CD14-positive monocyte (primary cell): ENCODE data around the gene ITPR1. TPM values are rescaled to one million over a fixed set of nuclear protein-coding genes. Genes with fewer than 3 reads are reported as not detected.
"Not testable (repeated sequence)": the region's sequence is repeated elsewhere in the genome, so short reads cannot be mapped to it uniquely, and the experiment has no call there.

Experiments
- DNase-seq, 3 donors: peaks; one replicate each; pipeline ENCODE4 v3.0.0-alpha.2; 2011 to 2022
- H2AFZ ChIP-seq: 2 replicates; pipeline ENCODE4 v1.6.0; 2012; ENCODE audit warnings: mild to moderate bottlenecking, low read depth, low read length, inconsistent platforms; ENCODE audit not compliant: insufficient read depth, poor library complexity, severe bottlenecking
- H3K27ac ChIP-seq, 2 donors: 1 replicate in 1 of 2; 2 replicates in 1 of 2; pipeline ENCODE4 v1.5.1; 2012 to 2013; ENCODE audit warnings: low read length in 2 of 2, control low read depth in 1 of 2, inconsistent platforms in 1 of 2, low read depth in 1 of 2, mild to moderate bottlenecking in 1 of 2
- H3K27me3 ChIP-seq, 2 donors: one replicate each; pipeline versions ENCODE4 v1.6.0 to v1.6.1; 2011 to 2013; ENCODE audit warnings: low read length in 2 of 2; ENCODE audit not compliant: control insufficient read depth in 2 of 2, insufficient read depth in 2 of 2
- H3K36me3 ChIP-seq, 2 donors: replicated peaks in 1 of 2; 1 replicate in 1 of 2; 2 replicates in 1 of 2; pipeline versions ENCODE4 v1.5.1 to v1.6.1; 2012 to 2013; ENCODE audit warnings: low read length in 2 of 2, control low read depth in 1 of 2, inconsistent platforms in 1 of 2, mild to moderate bottlenecking in 1 of 2; ENCODE audit not compliant: insufficient read depth in 2 of 2, control insufficient read depth in 1 of 2
- H3K4me1 ChIP-seq, 2 donors: 1 replicate in 1 of 2; 2 replicates in 1 of 2; pipeline versions ENCODE4 v1.5.1 to v1.6.1; 2012 to 2013; ENCODE audit warnings: low read length in 2 of 2, control low read depth in 1 of 2, inconsistent platforms in 1 of 2, mild to moderate bottlenecking in 1 of 2, moderate library complexity in 1 of 2; ENCODE audit not compliant: insufficient read depth in 2 of 2, control insufficient read depth in 1 of 2
- H3K4me2 ChIP-seq: replicated peaks from 2 replicates; pipeline ENCODE3; 2012; ENCODE audit warnings: low read length, moderate library complexity, mild to moderate bottlenecking; ENCODE audit not compliant: poor library complexity, severe bottlenecking; ENCODE audit errors: extremely low read depth
- H3K4me3 ChIP-seq, 3 experiments: fragments of 200-600 bp in 1 of 3; sonication (generic) in 1 of 3; replicated peaks in 1 of 3; 1 replicate in 2 of 3; 2 replicates in 1 of 3; pipeline ENCODE4 v1.5.1; 2011 to 2013; ENCODE audit warnings: low read length in 3 of 3, mild to moderate bottlenecking in 3 of 3, control low read depth in 2 of 3, low read depth in 2 of 3, inconsistent platforms in 1 of 3, moderate library complexity in 1 of 3
- H3K79me2 ChIP-seq: 2 replicates; pipeline ENCODE4 v1.6.0; 2012; ENCODE audit warnings: mild to moderate bottlenecking, control low read depth, inconsistent platforms, low read length, moderate library complexity; ENCODE audit not compliant: insufficient read depth
- H3K9ac ChIP-seq: 2 replicates; pipeline ENCODE4 v1.6.0; 2017; ENCODE audit warnings: low read length, mild to moderate bottlenecking; ENCODE audit not compliant: insufficient read depth, poor library complexity, severe bottlenecking
- H3K9me3 ChIP-seq, 2 donors: replicated peaks in 1 of 2; 1 replicate in 1 of 2; 2 replicates in 1 of 2; pipeline versions ENCODE4 v1.5.1 to v1.6.1; 2012 to 2013; ENCODE audit warnings: low read length in 2 of 2, control low read depth in 1 of 2; ENCODE audit not compliant: control insufficient read depth in 1 of 2, insufficient read depth in 1 of 2
- H4K20me1 ChIP-seq: 2 replicates; pipeline ENCODE4 v1.6.0; 2012; ENCODE audit warnings: mild to moderate bottlenecking, low read length, control low read depth, moderate library complexity; ENCODE audit not compliant: insufficient read depth
- H3K27ac Mint-ChIP-seq, 7 donors: one replicate each; pipeline ENCODE4 v1.8.0; 2020; ENCODE audit warnings: mild to moderate bottlenecking in 7 of 7, mixed read lengths in 7 of 7, moderate library complexity in 6 of 7, inconsistent platforms in 2 of 7
- H3K27me3 Mint-ChIP-seq, 3 donors: one replicate each; pipeline ENCODE4 v1.8.0; 2021 to 2022; ENCODE audit warnings: low read depth in 3 of 3, mild to moderate bottlenecking in 3 of 3, mixed read lengths in 3 of 3, moderate library complexity in 3 of 3, inconsistent platforms in 1 of 3
- H3K36me3 Mint-ChIP-seq, 2 donors: one replicate each; pipeline ENCODE4 v1.8.0; 2020; ENCODE audit warnings: mixed read lengths in 2 of 2, inconsistent platforms in 1 of 2, mild to moderate bottlenecking in 1 of 2
- H3K4me1 Mint-ChIP-seq: one replicate; pipeline ENCODE4 v1.8.0; 2020; ENCODE audit warnings: mild to moderate bottlenecking, mixed read lengths
- H3K4me3 Mint-ChIP-seq, 2 donors: one replicate each; pipeline ENCODE4 v1.8.0; 2020; ENCODE audit warnings: mild to moderate bottlenecking in 2 of 2, mixed read lengths in 2 of 2, moderate library complexity in 1 of 2
- H3K9me3 Mint-ChIP-seq, 7 donors: one replicate each; pipeline ENCODE4 v1.8.0; 2020 to 2022; ENCODE audit warnings: mixed read lengths in 7 of 7, mild to moderate bottlenecking in 6 of 7, moderate library complexity in 6 of 7, inconsistent platforms in 2 of 7
- CTCF ChIP-seq: fragments of 200-600 bp; IDR thresholded peaks from one replicate; pipeline ENCODE4 v1.8.0; 2022; ENCODE audit warnings: antibody characterized with exemption, mild to moderate bottlenecking
- WGBS: methylation state at CpG from one replicate; pipeline ENCODE4 v1.1.5; 2013; ENCODE audit warnings: missing lambda C conversion rate; ENCODE audit not compliant: insufficient coverage; 5-methylcytosine and 5-hydroxymethylcytosine counted together
- intact Hi-C, 2 donors: fragments of 100-400 bp; cut with micrococcal nuclease; formaldehyde crosslinking; loops; one replicate each; pipeline versions ENCODE4 v1.15.0 to v1.15.1; 2023
- polyA plus RNA-seq, 3 donors: library from polyadenylated mRNA; depleted of rRNA in 1 of 3; unstranded in 2 of 3; stranded (reverse) in 1 of 3; fragments of 300-500 nt in 2 of 3; fragments of >200 nt in 1 of 3; fragmentation: Illumina TruSeq in 2 of 3; gene quantifications; 1 replicate in 2 of 3; 2 replicates in 1 of 3; pipeline ENCODE4 v1.2.3, GENCODE V29; 2012 to 2021

Gene ITPR1
- polyA plus RNA-seq, 3 donors: 3.2 to 21.1 (median 7.1) TPM

- no peak overlapping the region for H3K4me2 ChIP-seq
- DNase-seq: no peak
- H3K4me3 ChIP-seq: no peak overlapping the region
- peaks cover 16 to 42% of the 10 kb centered on the region in 2 donors for H3K36me3 ChIP-seq
- Mint-ChIP-seq H3K36me3 (peaks cover 60 to 69% of the 10 kb centered on the region in 2 donors), H3K27ac (peak overlapping the region in 5 of 7 donors; percentile 32 to 87 (median 78)), H3K27me3 (peaks cover 0 to 4% (median 0%) of the 10 kb centered on the region in 3 donors), H3K4me3 (no peak overlapping the region), H3K9me3 (peaks cover 0 to 11% (median 3%) of the 10 kb centered on the region in 7 donors), H3K4me1 (peaks cover 40% of the 10 kb centered on the region)
- no peaks in the 10 kb centered on the region for H3K79me2 ChIP-seq
- H3K9me3 ChIP-seq: peaks cover 0 to 4% of the 10 kb centered on the region in 2 donors
- no peaks in the 10 kb centered on the region for H3K27me3 ChIP-seq
- WGBS: no CpG with 5 or more reads among the region's 12 CpGs
- no peak for TF ChIP-seq CTCF
- peak overlapping the region in 1 of 2 donors; percentile 11 for H3K27ac ChIP-seq
- peak overlapping the region; percentile 14 for H2AFZ ChIP-seq
- no peaks in the 10 kb centered on the region for H4K20me1 ChIP-seq
- intact Hi-C loops: loop anchor here in 1 of 2 donors (5.0 to 10.0 kb wide), 2 partner anchors 52 to 215 kb away; partner anchors contain the start of gene BHLHE40
- peaks cover 22 to 25% of the 10 kb centered on the region in 2 donors for H3K4me1 ChIP-seq
- no peak overlapping the region for H3K9ac ChIP-seq
These were observed 266.7 kb downstream of the ITPR1 start for GRCh38 chr3:4759689-4760312.

GRCh38 chr3:4761759-4762158, 268.6 kb downstream of the ITPR1 start:
- peaks cover 0 to 4% (median 0%) of the 10 kb centered on the region in 3 donors for H3K27me3 Mint-ChIP-seq
- no peak overlapping the region for H3K4me2 ChIP-seq
- H3K4me3 Mint-ChIP-seq: no peak overlapping the region
- peak overlapping the region in 1 of 7 donors; percentile 3 for H3K27ac Mint-ChIP-seq
- H3K9me3 ChIP-seq: peaks cover 0 to 11% of the 10 kb centered on the region in 2 donors
- H3K4me1 ChIP-seq: peaks cover 17 to 20% of the 10 kb centered on the region in 2 donors
- H3K4me1 Mint-ChIP-seq: peaks cover 23% of the 10 kb centered on the region
- no peak overlapping the region for H3K9ac ChIP-seq
- WGBS: no CpG with 5 or more reads among the region's 5 CpGs
- intact Hi-C loops: no loop called here
- H3K27me3 ChIP-seq: no peaks in the 10 kb centered on the region
- no peak for TF ChIP-seq CTCF
- H3K4me3 ChIP-seq: no peak overlapping the region
- peaks cover 9 to 24% (median 11%) of the 10 kb centered on the region in 7 donors for H3K9me3 Mint-ChIP-seq
- DNase-seq: no peak
- H4K20me1 ChIP-seq: no peaks in the 10 kb centered on the region
- H3K79me2 ChIP-seq: no peaks in the 10 kb centered on the region
- no peak overlapping the region for H2AFZ ChIP-seq
- no peak overlapping the region for H3K27ac ChIP-seq
- peaks cover 66 to 76% of the 10 kb centered on the region in 2 donors for H3K36me3 Mint-ChIP-seq
- H3K36me3 ChIP-seq: peaks cover 27 to 61% of the 10 kb centered on the region in 2 donors

GRCh38 chr3:4762481-4763230, 269.5 kb downstream of the ITPR1 start:
- H3K27ac Mint-ChIP-seq: peak overlapping the region in 1 of 7 donors; percentile 40
- H3K36me3 Mint-ChIP-seq: peaks cover 72 to 81% of the 10 kb centered on the region in 2 donors
- H3K79me2 ChIP-seq, H4K20me1 ChIP-seq, H2AFZ ChIP-seq, H3K27me3 Mint-ChIP-seq, H3K4me3 Mint-ChIP-seq, H3K4me2 ChIP-seq, H3K27ac ChIP-seq, intact Hi-C loops, DNase-seq, H3K9ac ChIP-seq, H3K27me3 ChIP-seq, H3K4me3 ChIP-seq: not testable (repeated sequence)
- no CpG with 5 or more reads among the region's 2 CpGs for WGBS
- H3K4me1 ChIP-seq: peaks cover 17 to 20% of the 10 kb centered on the region in 2 donors
- peaks cover 33 to 70% of the 10 kb centered on the region in 2 donors for H3K36me3 ChIP-seq
- H3K9me3 Mint-ChIP-seq: peaks cover 9 to 24% (median 11%) of the 10 kb centered on the region in 7 donors
- peaks cover 23% of the 10 kb centered on the region for H3K4me1 Mint-ChIP-seq
- peaks cover 0 to 11% of the 10 kb centered on the region in 2 donors for H3K9me3 ChIP-seq
